HepG2 (cell line): Measurements from ENCODE around the gene MTA1. TPM values are rescaled to one million over a fixed set of nuclear protein-coding genes. Genes with fewer than 3 reads are reported as not detected.

ENCODE experiments used
- ATAC-seq: fragments of 200-7000 bp; cut with Tn5 transposase; 3 replicates; pipeline ENCODE4 v1.9.1; 2020; ENCODE audit warnings: mild to moderate bottlenecking, moderate library complexity
- BruUV-seq: library from RNA; stranded (reverse); fragments of 400-500 nt; replicated peaks from 2 replicates; lab custom pipeline; 2021; lab: Mats Ljungman, UMichigan
- CTCF ChIA-PET: fragments of 300-600 bp; formaldehyde crosslinking; extraction: SDS; loops from one replicate; lab custom pipeline; 2021; ENCODE audit warnings: low total read pairs, inconsistent platforms, low intra/inter-chr PET ratio; lab: Yijun Ruan, JAX
- POLR2A ChIA-PET: fragments of 350-600 bp; sonication (Branson Sonifier 250); formaldehyde crosslinking; loops from one replicate; lab custom pipeline; 2020; ENCODE audit warnings: antibody characterized with exemption, inconsistent platforms; lab: Yijun Ruan, JAX
- DNase-seq: peaks from one replicate; pipeline ENCODE4 v3.0.0-alpha.2; 2015; ENCODE audit warnings: low spot score
- FAIRE-seq: peaks from 3 replicates; lab custom pipeline; 2011; peaks lifted over from hg19 to GRCh38; lab: Jason Lieb, UNC
- H2AFZ ChIP-seq: one replicate; pipeline ENCODE4 v1.6.1; 2011; ENCODE audit warnings: low read length, inconsistent platforms
- H3K27ac ChIP-seq: fragments of 300-600 bp; 3 replicates; pipeline ENCODE4 v1.8.0; 2011; ENCODE audit warnings: mixed run types, mild to moderate bottlenecking, mixed read lengths, low read length, inconsistent platforms; ENCODE audit not compliant: insufficient read depth; ENCODE audit errors: extremely low read length
- H3K27me3 ChIP-seq, 2 experiments: fragments of 200-600 bp in 1 of 2; 2 replicates in 1 of 2; 3 replicates in 1 of 2; pipeline versions ENCODE4 v1.6.0 to v1.8.0; 2011; ENCODE audit warnings: low read length in 2 of 2, mild to moderate bottlenecking in 2 of 2, moderate library complexity in 2 of 2, inconsistent platforms in 1 of 2; ENCODE audit not compliant: insufficient read depth in 2 of 2, control insufficient read depth in 1 of 2
- H3K36me3 ChIP-seq, 2 experiments: fragments of 200-600 bp in 1 of 2; replicated peaks in 1 of 2; 2 replicates in 1 of 2; 3 replicates in 1 of 2; pipeline versions ENCODE4 v1.5.1 to v1.8.0; 2011; ENCODE audit warnings: low read length in 2 of 2, inconsistent platforms in 1 of 2; ENCODE audit not compliant: insufficient read depth in 2 of 2, control insufficient read depth in 1 of 2
- H3K4me1 ChIP-seq: 2 replicates; pipeline ENCODE4 v1.5.1; 2012; ENCODE audit warnings: low read length, inconsistent platforms; ENCODE audit not compliant: insufficient read depth
- H3K4me2 ChIP-seq: 2 replicates; pipeline ENCODE4 v1.6.0; 2011; ENCODE audit warnings: low read depth, low read length, inconsistent platforms
- H3K4me3 ChIP-seq, 3 experiments: fragments of 200-600 bp in 1 of 3; sonication (generic), shearing (Covaris generic) in 1 of 3; replicated peaks in 1 of 3; 2 replicates each; pipeline ENCODE4 v1.5.1; 2011 to 2016; ENCODE audit warnings: low read length in 3 of 3, inconsistent platforms in 2 of 3, low read depth in 2 of 3, mild to moderate bottlenecking in 2 of 3, control low read depth in 1 of 3, mixed read lengths in 1 of 3; ENCODE audit not compliant: insufficient read depth in 1 of 3
- H3K79me2 ChIP-seq: one replicate; pipeline ENCODE4 v1.6.1; 2011; ENCODE audit warnings: low read length, inconsistent platforms; ENCODE audit not compliant: insufficient read depth
- H3K9ac ChIP-seq: 2 replicates; pipeline ENCODE4 v1.6.0; 2011; ENCODE audit warnings: mild to moderate bottlenecking, low read depth, low read length, inconsistent platforms; ENCODE audit not compliant: insufficient read depth
- H3K9me3 ChIP-seq: 2 replicates; pipeline ENCODE4 v1.5.1; 2012; ENCODE audit warnings: mild to moderate bottlenecking, low read length
- H4K20me1 ChIP-seq: 2 replicates; pipeline ENCODE4 v1.6.0; 2011; ENCODE audit warnings: inconsistent platforms, mild to moderate bottlenecking, low read length, moderate library complexity; ENCODE audit not compliant: insufficient read depth
- EHMT2 ChIP-seq: fragments of 200-600 bp; sonication (generic); IDR thresholded peaks from 2 replicates; pipeline ENCODE4 v1.7.0; 2017; ENCODE audit warnings: antibody characterized with exemption, low read depth, low read length, borderline replicate concordance
- HHEX ChIP-seq: IDR thresholded peaks from 2 replicates; pipeline ENCODE4 v1.6.1; 2016; ENCODE audit warnings: control low read depth
- NCOA5 ChIP-seq: sonication (generic); formaldehyde crosslinking; IDR thresholded peaks from 2 replicates; pipeline ENCODE4 v1.4.0; 2020; ENCODE audit warnings: missing genetic modification reagents
- NFE2L2 ChIP-seq: fragments of 150-350 bp; IDR thresholded peaks from 2 replicates; pipeline ENCODE4 v1.6.1; 2014; ENCODE audit warnings: low read length
- SAFB2 ChIP-seq: sonication (generic); formaldehyde crosslinking; IDR thresholded peaks from 2 replicates; pipeline ENCODE4 v1.5.1; 2020; ENCODE audit warnings: missing genetic modification reagents, low read depth, mild to moderate bottlenecking, borderline replicate concordance
- TFDP2 ChIP-seq: sonication (generic); formaldehyde crosslinking; IDR thresholded peaks from 2 replicates; pipeline ENCODE4 v1.4.0; 2020; ENCODE audit warnings: missing genetic modification reagents
- ZNF260 ChIP-seq: sonication (generic); formaldehyde crosslinking; IDR thresholded peaks from 2 replicates; pipeline ENCODE4 v1.4.0; 2020; ENCODE audit warnings: missing genetic modification reagents, low read depth, mild to moderate bottlenecking, borderline replicate concordance
- ZNF543 ChIP-seq: sonication (generic); formaldehyde crosslinking; IDR thresholded peaks from 2 replicates; pipeline ENCODE4 v1.4.0; 2020; ENCODE audit warnings: mild to moderate bottlenecking, missing genetic modification reagents
- ZNF558 ChIP-seq: sonication (generic); formaldehyde crosslinking; IDR thresholded peaks from 2 replicates; pipeline ENCODE4 v1.9.0; 2022; ENCODE audit warnings: mild to moderate bottlenecking, missing genetic modification reagents, borderline replicate concordance
- ZNF607 ChIP-seq: sonication (generic); formaldehyde crosslinking; IDR thresholded peaks from 2 replicates; pipeline ENCODE4 v1.5.1; 2020; ENCODE audit warnings: missing genetic modification reagents, mild to moderate bottlenecking, borderline replicate concordance
- ZNF672 ChIP-seq: sonication (generic); formaldehyde crosslinking; IDR thresholded peaks from 2 replicates; pipeline ENCODE4 v1.8.1; 2022; ENCODE audit warnings: missing genetic modification reagents
- ZNF704 ChIP-seq: sonication (generic); formaldehyde crosslinking; IDR thresholded peaks from 2 replicates; pipeline ENCODE4 v1.8.1; 2023; ENCODE audit warnings: mild to moderate bottlenecking, inconsistent platforms, moderate library complexity, missing genetic modification reagents, borderline replicate concordance
- ZNF768 ChIP-seq: sonication (generic); formaldehyde crosslinking; IDR thresholded peaks from 2 replicates; pipeline ENCODE4 v1.4.0; 2020; ENCODE audit warnings: missing genetic modification reagents
- WGBS: methylation state at CpG from one replicate; pipeline ENCODE4 v1.1.6; 2017; ENCODE audit warnings: low lambda C conversion rate; 5-methylcytosine and 5-hydroxymethylcytosine counted together
- in situ Hi-C: cut with HindIII; loops from 2 replicates; pipeline ENCODE4 v1.10.0; 2017; ENCODE audit warnings: low pct_unique_long_range_greater_than_20kb; ENCODE audit not compliant: extremely low pct_ligation_motif_present
- intact Hi-C: fragments of 100-400 bp; cut with micrococcal nuclease; formaldehyde crosslinking; loops from one replicate; pipeline ENCODE4 v1.10.0; 2022; ENCODE audit not compliant: unreplicated experiment
- polyA plus RNA-seq, 8 experiments: library from polyadenylated mRNA; depleted of rRNA in 3 of 8; stranded (reverse) in 7 of 8; unstranded in 1 of 8; fragments of >200 nt; fragmentation: Illumina TruSeq in 4 of 8; extraction: Trizol in 4 of 8; gene quantifications; 2 replicates each; pipeline versions ENCODE4 v1.2.1 to v1.2.3, GENCODE V29; 2011 to 2016; ENCODE audit warnings: low read depth in 4 of 8, missing spikeins in 1 of 8, mixed read lengths in 1 of 8; ENCODE audit not compliant: insufficient read depth in 1 of 8
- total RNA-seq, 5 experiments: library from RNA; depleted of rRNA; stranded (reverse); fragments of >200 nt; fragmentation: Illumina TruSeq; extraction: Trizol; gene quantifications; 2 replicates each; pipeline ENCODE4 v1.2.3, GENCODE V29; 2016; ENCODE audit warnings: low read depth in 1 of 5
- TF ChIP-seq, protein P1 (sequence below): sonication (generic); formaldehyde crosslinking; IDR thresholded peaks from 2 replicates; pipeline ENCODE4 v1.9.0; 2021; ENCODE audit warnings: mild to moderate bottlenecking, missing genetic modification reagents

Gene MTA1
- total and polyA plus RNA-seq, 2 of the 13 experiments (the other 11 are each of a cell fraction or from before 2014, with no cell fraction given) = 35.2 to 85.8 TPM

DNA sequence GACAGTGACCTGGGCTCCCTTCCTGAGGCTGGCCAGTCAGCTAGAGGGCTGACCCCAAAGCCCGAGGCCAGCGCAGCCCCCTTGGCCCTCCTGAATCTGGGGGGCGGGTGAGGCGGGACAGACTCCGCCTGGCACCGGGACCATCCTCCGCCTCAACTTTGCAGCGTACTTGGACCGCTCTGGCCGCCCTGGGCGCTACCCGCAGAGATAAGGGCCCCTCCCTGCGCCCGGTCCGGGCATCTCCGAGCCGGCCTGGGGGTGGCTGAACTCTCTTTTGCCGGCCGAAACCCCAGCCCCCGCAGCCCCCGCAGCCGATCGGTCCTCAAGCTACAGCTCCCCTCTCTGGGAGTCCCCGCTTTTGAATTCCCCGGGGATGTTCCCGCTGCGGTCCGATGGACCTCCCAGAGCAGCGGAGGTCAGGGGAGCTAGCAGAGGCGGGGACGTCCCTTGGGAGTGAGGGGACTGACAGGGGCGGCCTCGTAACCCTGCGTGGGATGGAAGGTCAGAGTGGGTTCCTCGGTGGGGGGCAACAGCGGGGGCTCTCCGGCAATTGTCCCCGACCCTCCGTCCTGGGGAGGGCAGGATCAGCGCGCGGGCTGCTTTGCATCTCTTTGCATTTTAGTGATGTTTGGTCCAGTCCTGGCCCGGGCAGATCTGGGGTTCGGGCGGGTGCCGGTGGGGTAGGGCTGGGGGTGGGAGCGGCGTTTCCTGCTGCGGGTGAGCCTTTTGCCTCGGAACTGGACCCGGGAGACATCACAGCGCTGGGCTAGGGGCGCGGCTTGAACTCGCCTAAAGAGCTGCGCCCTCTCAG is 66.7 kb downstream of the MTA1 start, which contains the start of gene CRIP1:
Gene CRIP1, plus strand, starts transcription at position 724 of the 811 bp plus-strand sequence. CDS start 374 bp downstream, outside the sequence.
- Histone ChIP-seq H4K20me1 (no peaks in the 10 kb centered on the region), H3K79me2 (no peaks in the 10 kb centered on the region), H3K27ac (peak within 1 kb of the TSS; percentile 39), H3K9me3 (no peaks in the 10 kb centered on the region), H3K27me3 (peaks cover 2 to 32% of the 10 kb centered on the region in 2 experiments; a peak in 4 of 5 replicates), H3K4me2 (peak within 1 kb of the TSS; percentile 98), H2AFZ (no peak within 1 kb of the TSS), H3K4me3 (peak within 1 kb of the TSS; percentile 57 to 76 (median 68)), H3K4me1 (peaks cover 70% of the 10 kb centered on the region), H3K9ac (peak within 1 kb of the TSS; percentile 75), H3K36me3 (no peaks in the 10 kb centered on the region)
- intact Hi-C loops = loop anchor here (5.0 kb wide), 1 partner anchor 74 kb away; no protein-coding TSS in a partner anchor
- DNase-seq = no peak
- no TSS peak for BruUV-seq
- ATAC-seq = no peak
- no peak for FAIRE-seq
- 8% methylated on average over 2 of the region's 56 CpGs for WGBS
- ChIA-PET CTCF (interaction anchor here (1.6 to 1.7 kb wide), 2 partner anchors 38 to 116 kb away, joined by 6 to 13 read pairs; no protein-coding TSS in a partner anchor), POLR2A (interaction anchor here (0.8 to 1.1 kb wide), 4 partner anchors 10 to 88 kb away, joined by 3 read pairs; partner anchors contain the start of gene TEX22)
- in situ Hi-C loops = loop anchor here (5.0 kb wide), 2 partner anchors 41 to 109 kb away; partner anchors contain the start of gene TMEM121
- no peak for TF ChIP-seq ZNF704 (CRISPR knock-in tag)
- no peak for TF ChIP-seq TFDP2 (CRISPR knock-in tag)
- TF ChIP-seq NCOA5 (CRISPR knock-in tag) = no peak
- peak; percentile 31; the same call in 1 of the 2 replicates for TF ChIP-seq ZNF543 (CRISPR knock-in tag)
- TF ChIP-seq HHEX (CRISPR knock-in tag) = no peak
- no peak for TF ChIP-seq ZNF672 (CRISPR knock-in tag)
- no peak for TF ChIP-seq ZNF260 (CRISPR knock-in tag)
- TF ChIP-seq EHMT2 = no peak
- no peak for TF ChIP-seq ZNF607 (CRISPR knock-in tag)
- no peak for TF ChIP-seq NFE2L2
- no peak for TF ChIP-seq ZNF768 (CRISPR knock-in tag)
- TF ChIP-seq, protein P1, sequence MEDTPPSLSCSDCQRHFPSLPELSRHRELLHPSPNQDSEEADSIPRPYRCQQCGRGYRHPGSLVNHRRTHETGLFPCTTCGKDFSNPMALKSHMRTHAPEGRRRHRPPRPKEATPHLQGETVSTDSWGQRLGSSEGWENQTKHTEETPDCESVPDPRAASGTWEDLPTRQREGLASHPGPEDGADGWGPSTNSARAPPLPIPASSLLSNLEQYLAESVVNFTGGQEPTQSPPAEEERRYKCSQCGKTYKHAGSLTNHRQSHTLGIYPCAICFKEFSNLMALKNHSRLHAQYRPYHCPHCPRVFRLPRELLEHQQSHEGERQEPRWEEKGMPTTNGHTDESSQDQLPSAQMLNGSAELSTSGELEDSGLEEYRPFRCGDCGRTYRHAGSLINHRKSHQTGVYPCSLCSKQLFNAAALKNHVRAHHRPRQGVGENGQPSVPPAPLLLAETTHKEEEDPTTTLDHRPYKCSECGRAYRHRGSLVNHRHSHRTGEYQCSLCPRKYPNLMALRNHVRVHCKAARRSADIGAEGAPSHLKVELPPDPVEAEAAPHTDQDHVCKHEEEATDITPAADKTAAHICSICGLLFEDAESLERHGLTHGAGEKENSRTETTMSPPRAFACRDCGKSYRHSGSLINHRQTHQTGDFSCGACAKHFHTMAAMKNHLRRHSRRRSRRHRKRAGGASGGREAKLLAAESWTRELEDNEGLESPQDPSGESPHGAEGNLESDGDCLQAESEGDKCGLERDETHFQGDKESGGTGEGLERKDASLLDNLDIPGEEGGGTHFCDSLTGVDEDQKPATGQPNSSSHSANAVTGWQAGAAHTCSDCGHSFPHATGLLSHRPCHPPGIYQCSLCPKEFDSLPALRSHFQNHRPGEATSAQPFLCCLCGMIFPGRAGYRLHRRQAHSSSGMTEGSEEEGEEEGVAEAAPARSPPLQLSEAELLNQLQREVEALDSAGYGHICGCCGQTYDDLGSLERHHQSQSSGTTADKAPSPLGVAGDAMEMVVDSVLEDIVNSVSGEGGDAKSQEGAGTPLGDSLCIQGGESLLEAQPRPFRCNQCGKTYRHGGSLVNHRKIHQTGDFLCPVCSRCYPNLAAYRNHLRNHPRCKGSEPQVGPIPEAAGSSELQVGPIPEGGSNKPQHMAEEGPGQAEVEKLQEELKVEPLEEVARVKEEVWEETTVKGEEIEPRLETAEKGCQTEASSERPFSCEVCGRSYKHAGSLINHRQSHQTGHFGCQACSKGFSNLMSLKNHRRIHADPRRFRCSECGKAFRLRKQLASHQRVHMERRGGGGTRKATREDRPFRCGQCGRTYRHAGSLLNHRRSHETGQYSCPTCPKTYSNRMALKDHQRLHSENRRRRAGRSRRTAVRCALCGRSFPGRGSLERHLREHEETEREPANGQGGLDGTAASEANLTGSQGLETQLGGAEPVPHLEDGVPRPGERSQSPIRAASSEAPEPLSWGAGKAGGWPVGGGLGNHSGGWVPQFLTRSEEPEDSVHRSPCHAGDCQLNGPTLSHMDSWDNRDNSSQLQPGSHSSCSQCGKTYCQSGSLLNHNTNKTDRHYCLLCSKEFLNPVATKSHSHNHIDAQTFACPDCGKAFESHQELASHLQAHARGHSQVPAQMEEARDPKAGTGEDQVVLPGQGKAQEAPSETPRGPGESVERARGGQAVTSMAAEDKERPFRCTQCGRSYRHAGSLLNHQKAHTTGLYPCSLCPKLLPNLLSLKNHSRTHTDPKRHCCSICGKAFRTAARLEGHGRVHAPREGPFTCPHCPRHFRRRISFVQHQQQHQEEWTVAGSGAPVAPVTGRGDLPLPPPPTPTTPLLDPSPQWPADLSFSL = no peak
- TF ChIP-seq ZNF558 = no peak
- TF ChIP-seq SAFB2 = no peak
